Measurements from ENCODE around the gene RHAG.
"Not testable (repeated sequence)": the region's sequence is repeated elsewhere in the genome, so short reads cannot be mapped to it uniquely, and the experiment has no call there.

The RHAG gene

DNA sequence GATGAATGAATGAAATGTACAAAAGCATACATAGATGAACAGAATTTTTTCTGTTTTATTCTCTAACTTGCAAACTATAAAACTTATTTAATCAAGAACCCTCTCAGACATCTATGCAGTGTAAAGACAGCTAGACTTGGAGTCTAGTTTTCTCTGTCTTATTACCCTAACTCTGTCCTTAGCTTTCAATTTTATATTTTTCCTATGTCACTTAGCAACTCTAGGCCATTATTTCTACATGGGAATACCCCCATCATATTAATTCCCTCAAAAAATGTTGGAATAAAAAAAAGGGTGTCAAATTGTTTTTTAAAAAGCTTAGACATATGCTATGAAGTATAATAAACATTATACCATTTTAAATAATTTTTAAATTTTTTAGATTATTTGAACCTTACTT lies 1.2 kb downstream of the RHAG start:
- H3K4me3 ChIP-seq (ENCODE audit: insufficient read length, low read depth) = no peak overlapping the region
- H3K9me3 ChIP-seq (ENCODE audit: insufficient read depth, low read length) = no peaks in the 10 kb centered on the region
- DNase-seq (ENCODE audit: low read depth, low spot score) = no peak
- no peaks in the 10 kb centered on the region for H3K4me1 ChIP-seq (ENCODE audit: insufficient read depth, insufficient read length)
- H3K36me3 ChIP-seq (ENCODE audit: insufficient read depth, insufficient read length, low read length) = no peaks in the 10 kb centered on the region
- TF ChIP-seq YY1 (IDR thresholded peaks at IDR 0.05; ENCODE audit: insufficient read depth, insufficient read length) (no peak), SUZ12 (IDR thresholded peaks at IDR 0.05; ENCODE audit: extremely low read depth, insufficient read depth, insufficient read length) (no peak), ZNF274 (IDR thresholded peaks at IDR 0.05; ENCODE audit: low read depth, low read length) (no peak)
- no peak overlapping the region for H3K9ac ChIP-seq (ENCODE audit: insufficient read length, low read depth)
- no peaks in the 10 kb centered on the region for H3K27me3 ChIP-seq (ENCODE audit: insufficient read depth, insufficient read length)

DNA sequence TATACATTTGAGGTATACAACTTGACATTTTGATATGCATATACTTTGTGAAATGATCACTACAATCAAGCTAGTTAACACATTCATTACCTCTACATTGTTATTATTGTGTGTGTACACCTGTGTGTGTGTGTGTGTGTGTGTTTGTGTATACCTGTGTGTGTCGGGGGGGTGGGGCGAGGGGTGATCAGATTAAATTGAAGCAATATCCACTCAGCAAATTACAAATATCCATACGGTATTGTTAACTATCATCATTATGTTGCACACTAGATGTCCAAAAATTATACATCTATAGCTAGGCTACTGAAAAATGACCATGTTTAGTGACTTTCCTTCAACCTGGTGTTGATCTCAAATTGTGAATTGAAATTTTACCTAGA lies 1.8 kb downstream of the RHAG start:
- no peak overlapping the region for H3K9ac ChIP-seq (ENCODE audit: insufficient read length, low read depth)
- no peak for DNase-seq (ENCODE audit: low read depth, low spot score)
- no peaks in the 10 kb centered on the region for H3K27me3 ChIP-seq (ENCODE audit: insufficient read depth, insufficient read length)
- no peaks in the 10 kb centered on the region for H3K4me1 ChIP-seq (ENCODE audit: insufficient read depth, insufficient read length)
- no peak overlapping the region for H3K4me3 ChIP-seq (ENCODE audit: insufficient read length, low read depth)
- no peaks in the 10 kb centered on the region for H3K36me3 ChIP-seq (ENCODE audit: insufficient read depth, insufficient read length, low read length)
- TF ChIP-seq ZNF274 (IDR thresholded peaks at IDR 0.05; ENCODE audit: low read depth, low read length) = no peak
- TF ChIP-seq YY1 (IDR thresholded peaks at IDR 0.05; ENCODE audit: insufficient read depth, insufficient read length) = no peak
- no peak for TF ChIP-seq SUZ12 (IDR thresholded peaks at IDR 0.05; ENCODE audit: extremely low read depth, insufficient read depth, insufficient read length)
- H3K9me3 ChIP-seq (ENCODE audit: insufficient read depth, low read length) = no peaks in the 10 kb centered on the region

DNA sequence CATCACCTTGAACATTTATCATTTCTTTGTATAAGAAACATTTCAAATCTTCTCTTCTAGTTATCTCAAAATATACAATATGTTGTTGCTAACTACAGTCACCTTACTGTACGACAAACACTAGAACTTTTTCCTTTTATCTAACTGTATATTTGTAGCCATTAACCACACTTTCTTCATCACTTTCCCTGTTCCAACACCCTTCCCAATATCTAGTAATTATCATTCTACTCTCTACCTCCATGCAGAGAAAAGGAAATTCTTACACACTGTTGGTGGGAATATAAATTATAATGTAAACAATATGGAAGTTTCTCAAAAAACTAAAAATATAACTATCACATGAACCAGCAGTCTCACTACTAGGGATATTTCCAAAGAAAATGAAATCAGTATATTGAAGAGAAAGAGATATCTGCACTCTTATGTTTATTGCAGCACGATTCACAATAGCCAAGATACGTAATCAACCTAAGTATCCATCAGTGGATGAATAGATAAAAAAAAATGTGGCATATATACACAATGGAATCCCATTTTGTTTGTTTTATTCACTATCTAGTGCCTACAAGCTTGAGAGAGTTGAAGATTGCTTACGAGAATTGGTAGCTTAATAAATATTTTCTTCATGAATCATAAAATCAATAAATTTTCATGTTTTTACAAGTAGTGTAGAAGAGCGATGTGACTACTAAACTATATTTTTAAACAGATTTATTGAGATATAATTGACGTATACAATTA lies 2.4 kb downstream of the RHAG start:
- H3K27me3 ChIP-seq (ENCODE audit: insufficient read depth, insufficient read length) = no peaks in the 10 kb centered on the region
- H3K9ac ChIP-seq (ENCODE audit: insufficient read length, low read depth) = no peak overlapping the region
- no peak overlapping the region for H3K4me3 ChIP-seq (ENCODE audit: insufficient read length, low read depth)
- H3K9me3 ChIP-seq (ENCODE audit: insufficient read depth, low read length) = no peaks in the 10 kb centered on the region
- H3K4me1 ChIP-seq (ENCODE audit: insufficient read depth, insufficient read length) = no peaks in the 10 kb centered on the region
- TF ChIP-seq YY1 (IDR thresholded peaks at IDR 0.05; ENCODE audit: insufficient read depth, insufficient read length) (no peak), SUZ12 (IDR thresholded peaks at IDR 0.05; ENCODE audit: extremely low read depth, insufficient read depth, insufficient read length) (no peak), ZNF274 (IDR thresholded peaks at IDR 0.05; ENCODE audit: low read depth, low read length) (no peak)
- DNase-seq (ENCODE audit: low read depth, low spot score) = no peak
- H3K36me3 ChIP-seq (ENCODE audit: insufficient read depth, insufficient read length, low read length) = no peaks in the 10 kb centered on the region

DNA sequence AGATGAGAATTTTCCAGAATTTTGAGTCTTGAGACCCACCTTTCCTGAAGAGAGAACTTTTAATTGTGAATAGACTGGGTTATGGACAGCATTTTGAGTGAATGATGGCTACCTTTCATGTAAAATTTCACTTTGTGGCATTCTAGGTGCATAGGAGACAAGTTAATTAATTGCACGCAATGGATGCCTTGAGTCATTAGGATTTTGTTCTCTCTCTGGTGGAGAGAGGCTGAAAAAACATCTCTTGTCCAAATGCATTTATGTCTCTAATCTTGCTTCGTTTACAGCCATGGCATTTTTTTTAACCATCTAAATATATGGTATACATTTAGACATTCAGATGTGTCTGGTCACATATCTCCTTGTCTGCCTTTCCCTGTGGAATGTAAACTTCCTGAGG lies 3.1 kb downstream of the RHAG start:
- Histone ChIP-seq H3K4me3 (ENCODE audit: insufficient read length, low read depth) (no peak overlapping the region), H3K27me3 (ENCODE audit: insufficient read depth, insufficient read length) (no peaks in the 10 kb centered on the region), H3K36me3 (ENCODE audit: insufficient read depth, insufficient read length, low read length) (no peaks in the 10 kb centered on the region), H3K4me1 (ENCODE audit: insufficient read depth, insufficient read length) (no peaks in the 10 kb centered on the region), H3K9ac (ENCODE audit: insufficient read length, low read depth) (no peak overlapping the region), H3K9me3 (ENCODE audit: insufficient read depth, low read length) (no peaks in the 10 kb centered on the region)
- no peak for DNase-seq (ENCODE audit: low read depth, low spot score)
- no peak for TF ChIP-seq ZNF274 (IDR thresholded peaks at IDR 0.05; ENCODE audit: low read depth, low read length)
- no peak for TF ChIP-seq SUZ12 (IDR thresholded peaks at IDR 0.05; ENCODE audit: extremely low read depth, insufficient read depth, insufficient read length)

DNA sequence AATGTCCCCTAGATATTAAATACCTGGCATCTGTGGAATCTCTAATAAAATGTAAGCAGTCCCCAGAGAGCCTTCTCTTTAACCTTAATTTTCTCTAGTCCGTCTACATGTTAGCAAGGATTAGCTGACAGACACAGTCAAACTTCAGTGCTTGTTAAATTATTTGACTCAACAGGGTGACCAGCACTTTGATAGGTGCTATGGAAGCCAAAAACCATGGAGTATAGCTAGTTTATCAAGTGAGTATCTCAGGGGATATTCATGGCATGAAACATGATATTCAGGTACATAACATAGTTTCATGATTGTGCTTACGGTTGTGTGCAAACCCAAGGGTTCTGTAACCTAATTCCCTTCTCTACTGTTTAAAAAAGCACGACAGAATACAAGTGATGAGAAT lies 3.9 kb downstream of the RHAG start:
- DNase-seq (ENCODE audit: low read depth, low spot score) = no peak
- Histone ChIP-seq H3K27me3 (ENCODE audit: insufficient read depth, insufficient read length) (no peaks in the 10 kb centered on the region), H3K36me3 (ENCODE audit: insufficient read depth, insufficient read length, low read length) (no peaks in the 10 kb centered on the region), H3K9ac (ENCODE audit: insufficient read length, low read depth) (no peak overlapping the region), H3K4me1 (ENCODE audit: insufficient read depth, insufficient read length) (no peaks in the 10 kb centered on the region), H3K9me3 (ENCODE audit: insufficient read depth, low read length) (no peaks in the 10 kb centered on the region), H3K4me3 (ENCODE audit: insufficient read length, low read depth) (no peak overlapping the region)
- TF ChIP-seq ZNF274 (IDR thresholded peaks at IDR 0.05; ENCODE audit: low read depth, low read length) = no peak
- no peak for TF ChIP-seq YY1 (IDR thresholded peaks at IDR 0.05; ENCODE audit: insufficient read depth, insufficient read length)
- no peak for TF ChIP-seq SUZ12 (IDR thresholded peaks at IDR 0.05; ENCODE audit: extremely low read depth, insufficient read depth, insufficient read length)

DNA sequence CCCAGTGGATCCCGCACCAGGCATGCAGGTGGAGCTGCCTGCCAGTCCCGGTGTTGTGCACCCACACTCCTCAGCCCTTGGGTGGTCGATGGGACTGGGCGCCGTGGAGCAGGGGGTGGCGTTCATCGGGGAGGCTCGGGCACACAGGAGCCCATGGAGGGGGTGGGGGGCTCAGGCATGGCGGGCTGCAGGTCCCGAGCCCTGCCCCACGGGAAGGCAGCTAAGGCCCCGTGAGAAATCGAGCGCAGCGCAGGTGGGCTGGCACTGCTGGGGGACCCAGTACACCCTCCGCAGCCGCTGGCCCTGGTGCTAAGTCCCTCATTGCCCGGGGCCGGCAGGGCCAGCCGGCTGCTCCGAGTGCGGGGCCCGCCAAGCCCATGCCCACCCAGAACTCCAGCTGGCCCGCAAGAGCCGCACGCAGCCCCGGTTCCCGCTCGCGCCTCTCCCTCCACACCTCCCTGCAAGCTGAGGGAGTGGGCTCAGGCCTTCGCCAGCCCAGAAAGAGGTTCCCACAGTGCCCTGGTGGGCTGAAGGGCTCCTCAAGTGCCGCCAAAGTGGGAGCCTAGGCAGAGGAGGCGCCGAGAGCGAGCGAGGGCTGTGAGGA lies 7.1 kb downstream of the RHAG start:
- not testable (repeated sequence) for H3K9me3 ChIP-seq (ENCODE audit: insufficient read depth, low read length); H3K4me1 ChIP-seq (ENCODE audit: insufficient read depth, insufficient read length); H3K36me3 ChIP-seq (ENCODE audit: insufficient read depth, insufficient read length, low read length); H3K4me3 ChIP-seq (ENCODE audit: insufficient read length, low read depth); H3K9ac ChIP-seq (ENCODE audit: insufficient read length, low read depth); H3K27me3 ChIP-seq (ENCODE audit: insufficient read depth, insufficient read length); DNase-seq (ENCODE audit: low read depth, low spot score)

DNA sequence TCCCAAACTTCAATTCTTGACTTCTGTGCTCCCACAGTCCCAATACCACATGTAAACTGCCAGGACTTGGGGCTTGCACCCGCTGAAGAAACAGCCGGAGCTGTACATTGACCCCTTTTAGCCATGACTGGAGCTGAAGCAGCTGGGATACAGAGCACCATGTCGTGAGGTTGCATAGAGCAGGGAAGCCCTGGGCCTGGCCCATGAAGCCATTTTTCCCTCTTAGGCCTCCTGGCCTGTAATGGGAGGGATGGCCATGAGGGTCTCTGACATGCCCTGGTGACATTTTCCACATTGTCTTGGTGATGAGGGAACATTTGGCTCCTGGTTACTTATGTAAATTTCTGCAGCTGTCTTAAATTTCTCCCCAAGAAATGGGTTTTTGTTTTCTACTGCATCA lies 9.8 kb downstream of the RHAG start:
- Histone ChIP-seq H3K9ac (ENCODE audit: insufficient read length, low read depth) (no peak overlapping the region), H3K4me1 (ENCODE audit: insufficient read depth, insufficient read length) (no peaks in the 10 kb centered on the region), H3K36me3 (ENCODE audit: insufficient read depth, insufficient read length, low read length) (no peaks in the 10 kb centered on the region), H3K4me3 (ENCODE audit: insufficient read length, low read depth) (no peak overlapping the region), H3K27me3 (ENCODE audit: insufficient read depth, insufficient read length) (no peaks in the 10 kb centered on the region), H3K9me3 (ENCODE audit: insufficient read depth, low read length) (no peaks in the 10 kb centered on the region)
- TF ChIP-seq SUZ12 (IDR thresholded peaks at IDR 0.05; ENCODE audit: extremely low read depth, insufficient read depth, insufficient read length) (no peak), YY1 (IDR thresholded peaks at IDR 0.05; ENCODE audit: insufficient read depth, insufficient read length) (no peak), ZNF274 (IDR thresholded peaks at IDR 0.05; ENCODE audit: low read depth, low read length) (no peak)
- no peak for DNase-seq (ENCODE audit: low read depth, low spot score)
